ENCODE measurements around the gene NREP. TPM values are rescaled to one million over a fixed set of nuclear protein-coding genes. Genes with fewer than 3 reads are reported as not detected.

Gene NREP
- polyA plus RNA-seq, 6 donors from 2014 or later, result 13.1 to 22.1 (median 19.1) TPM

GRCh38 chr5:111691914-111692313 is 65.1 kb downstream of the NREP start:
- ATAC-seq (ENCODE audit: low read depth in 2 of 2) (no peak), DNase-seq (no peak)
- no peaks in the 10 kb centered on the region for H3K4me1 Mint-ChIP-seq
- no peaks in the 10 kb centered on the region for H3K9me3 Mint-ChIP-seq
- H3K36me3 Mint-ChIP-seq, result no peaks in the 10 kb centered on the region
- no peaks in the 10 kb centered on the region for H3K27me3 Mint-ChIP-seq
- no peak overlapping the region for H3K4me3 Mint-ChIP-seq
- H3K27ac Mint-ChIP-seq, result no peak overlapping the region

GRCh38 chr5:111691508-111691907 is 65.5 kb downstream of the NREP start:
- no peaks in the 10 kb centered on the region for H3K36me3 Mint-ChIP-seq
- no peaks in the 10 kb centered on the region for H3K27me3 Mint-ChIP-seq
- no peaks in the 10 kb centered on the region for H3K9me3 Mint-ChIP-seq
- ATAC-seq (ENCODE audit: low read depth in 2 of 2), result no peak
- no peak overlapping the region for H3K27ac Mint-ChIP-seq
- no peak for DNase-seq
- H3K4me1 Mint-ChIP-seq, result no peaks in the 10 kb centered on the region
- H3K4me3 Mint-ChIP-seq, result no peak overlapping the region

GRCh38 chr5:111689357-111689935 is 67.5 kb downstream of the NREP start:
- DNase-seq (no peak), ATAC-seq (ENCODE audit: low read depth in 2 of 2) (no peak)
- Mint-ChIP-seq H3K27ac (no peak overlapping the region), H3K4me3 (no peak overlapping the region), H3K9me3 (peaks cover 0 to 4% (median 0%) of the 10 kb centered on the region in 7 donors), H3K36me3 (no peaks in the 10 kb centered on the region), H3K27me3 (no peaks in the 10 kb centered on the region), H3K4me1 (no peaks in the 10 kb centered on the region)

GRCh38 chr5:111685969-111686368 is 71.0 kb downstream of the NREP start:
- Mint-ChIP-seq H3K9me3 (peaks cover 0 to 4% (median 0%) of the 10 kb centered on the region in 7 donors), H3K27ac (no peak overlapping the region), H3K36me3 (no peaks in the 10 kb centered on the region), H3K4me3 (no peak overlapping the region), H3K4me1 (no peaks in the 10 kb centered on the region), H3K27me3 (no peaks in the 10 kb centered on the region)
- DNase-seq (no peak), ATAC-seq (ENCODE audit: low read depth in 2 of 2) (no peak)

GRCh38 chr5:111682641-111683040 is 74.4 kb downstream of the NREP start:
- Mint-ChIP-seq H3K27me3 (no peaks in the 10 kb centered on the region), H3K36me3 (no peaks in the 10 kb centered on the region), H3K4me3 (peak overlapping the region in 1 of 8 donors; percentile 7), H3K4me1 (no peaks in the 10 kb centered on the region), H3K9me3 (peaks cover 0 to 4% (median 0%) of the 10 kb centered on the region in 7 donors), H3K27ac (no peak overlapping the region)
- ATAC-seq (ENCODE audit: low read depth in 2 of 2), result no peak
- no peak for DNase-seq

GRCh38 chr5:111682121-111682520 is 74.9 kb downstream of the NREP start:
- ATAC-seq (ENCODE audit: low read depth in 2 of 2) (no peak), DNase-seq (no peak)
- Mint-ChIP-seq H3K9me3 (peaks cover 0 to 4% (median 0%) of the 10 kb centered on the region in 7 donors), H3K4me1 (no peaks in the 10 kb centered on the region), H3K36me3 (no peaks in the 10 kb centered on the region), H3K27me3 (no peaks in the 10 kb centered on the region), H3K4me3 (no peak overlapping the region), H3K27ac (no peak overlapping the region)

GRCh38 chr5:111681414-111682120 is 75.4 kb downstream of the NREP start:
- no peak for ATAC-seq (ENCODE audit: low read depth in 2 of 2)
- H3K9me3 Mint-ChIP-seq, result peaks cover 0 to 4% (median 0%) of the 10 kb centered on the region in 7 donors
- H3K36me3 Mint-ChIP-seq, result no peaks in the 10 kb centered on the region
- no peaks in the 10 kb centered on the region for H3K27me3 Mint-ChIP-seq
- no peaks in the 10 kb centered on the region for H3K4me1 Mint-ChIP-seq
- DNase-seq, result no peak
- H3K4me3 Mint-ChIP-seq, result no peak overlapping the region
- H3K27ac Mint-ChIP-seq, result no peak overlapping the region

GRCh38 chr5:111680737-111681413 is 76.1 kb downstream of the NREP start:
- Mint-ChIP-seq H3K36me3 (no peaks in the 10 kb centered on the region), H3K27ac (peak overlapping the region in 2 of 6 donors; percentile 18 to 45), H3K27me3 (no peaks in the 10 kb centered on the region), H3K4me3 (no peak overlapping the region), H3K9me3 (peaks cover 0 to 1% (median 0%) of the 10 kb centered on the region in 7 donors), H3K4me1 (no peaks in the 10 kb centered on the region)
- no peak for ATAC-seq (ENCODE audit: low read depth in 2 of 2)
- no peak for DNase-seq

GRCh38 chr5:111679611-111680010 is 77.4 kb downstream of the NREP start:
- Mint-ChIP-seq H3K4me3 (no peak overlapping the region), H3K9me3 (no peaks in the 10 kb centered on the region), H3K4me1 (no peaks in the 10 kb centered on the region), H3K36me3 (no peaks in the 10 kb centered on the region), H3K27me3 (no peaks in the 10 kb centered on the region), H3K27ac (no peak overlapping the region)
- DNase-seq (no peak), ATAC-seq (ENCODE audit: low read depth in 2 of 2) (no peak)

Other genes starting within 250 kb of the NREP start
- 10 to 100 TPM in 4 of 6 donors, 1 to 10 TPM in 2; 5.8 to 12.6 (median 10.6) TPM for gene STARD4, start 244.7 kb downstream of the NREP start, polyA plus RNA-seq (ENCODE audit: low read depth in 6 of 6)